Smooth muscle cell (in vitro differentiated cells): ENCODE measurements around the gene PRDM11. TPM values are rescaled to one million over a fixed set of nuclear protein-coding genes. Genes with fewer than 3 reads are reported as not detected.

ENCODE experiments used
- DNase-seq: peaks from one replicate; lab custom pipeline; 2025; ENCODE audit not compliant: unreplicated experiment; lab: John Stamatoyannopoulos, UW
- H2AFZ ChIP-seq: fragments of 200-600 bp; sonication (generic); 2 replicates; pipeline ENCODE4 v1.6.0; 2016; ENCODE audit warnings: antibody characterized with exemption, low read depth, mild to moderate bottlenecking
- H3F3A ChIP-seq: fragments of 200-600 bp; sonication (generic); 2 replicates; pipeline ENCODE4 v1.6.0; 2017; ENCODE audit warnings: antibody characterized with exemption, low read depth
- H3K27ac ChIP-seq: fragments of 200-600 bp; sonication (generic); 2 replicates; pipeline ENCODE4 v1.5.1; 2016; ENCODE audit warnings: low read depth, mild to moderate bottlenecking
- H3K27me3 ChIP-seq: fragments of 200-600 bp; sonication (generic); 2 replicates; pipeline ENCODE4 v1.6.1; 2016; ENCODE audit warnings: low read depth, mild to moderate bottlenecking
- H3K36me3 ChIP-seq: fragments of 200-600 bp; sonication (generic); 2 replicates; pipeline ENCODE4 v1.5.1; 2016; ENCODE audit warnings: low read depth
- H3K4me1 ChIP-seq: fragments of 200-600 bp; sonication (generic); 2 replicates; pipeline ENCODE4 v1.5.1; 2016; ENCODE audit warnings: low read depth
- H3K4me2 ChIP-seq: fragments of 200-600 bp; sonication (generic); 2 replicates; pipeline ENCODE4 v1.6.0; 2016; ENCODE audit warnings: mild to moderate bottlenecking
- H3K4me3 ChIP-seq: fragments of 200-600 bp; sonication (generic); 2 replicates; pipeline ENCODE4 v1.5.1; 2016; ENCODE audit warnings: mild to moderate bottlenecking
- H3K79me2 ChIP-seq: fragments of 200-600 bp; sonication (generic); 2 replicates; pipeline ENCODE4 v1.6.0; 2016; ENCODE audit warnings: low read depth, mild to moderate bottlenecking
- H3K9ac ChIP-seq: fragments of 200-600 bp; sonication (generic); 2 replicates; pipeline ENCODE4 v1.6.0; 2016; ENCODE audit warnings: low read depth
- H3K9me3 ChIP-seq: fragments of 200-600 bp; sonication (generic); replicated peaks from 2 replicates; pipeline ENCODE4 v1.5.1; 2016; ENCODE audit warnings: low read depth
- H4K20me1 ChIP-seq: fragments of 200-600 bp; sonication (generic); 2 replicates; pipeline ENCODE4 v1.6.0; 2016; ENCODE audit warnings: low read depth
- WGBS: methylation state at CpG from one replicate; pipeline ENCODE4 v1.1.7; 2016; ENCODE audit warnings: low lambda C conversion rate; 5-methylcytosine and 5-hydroxymethylcytosine counted together
- polyA plus RNA-seq: library from polyadenylated mRNA; unstranded; fragments of >200 nt; fragmentation: Nextera tagmentation; extraction: Ambion mirVana; gene quantifications from 2 replicates; pipeline ENCODE4 v1.2.1, GENCODE V29; 2016
- total RNA-seq: library from RNA; depleted of rRNA; stranded (reverse); fragments of >200 nt; gene quantifications from 2 replicates; pipeline ENCODE4 v1.2.3, GENCODE V29; 2014
- TF ChIP-seq, protein P1 (sequence below): fragments of 200-600 bp; sonication (generic); IDR thresholded peaks from 2 replicates; pipeline ENCODE4 v1.5.1; 2017; ENCODE audit warnings: borderline replicate concordance, mild to moderate bottlenecking, antibody characterized with exemption; ENCODE audit not compliant: insufficient read depth, poor library complexity, severe bottlenecking

The PRDM11 gene
- total and polyA plus RNA-seq, 2 experiments from 2014 or later: 5.8 to 6.6 TPM

DNA sequence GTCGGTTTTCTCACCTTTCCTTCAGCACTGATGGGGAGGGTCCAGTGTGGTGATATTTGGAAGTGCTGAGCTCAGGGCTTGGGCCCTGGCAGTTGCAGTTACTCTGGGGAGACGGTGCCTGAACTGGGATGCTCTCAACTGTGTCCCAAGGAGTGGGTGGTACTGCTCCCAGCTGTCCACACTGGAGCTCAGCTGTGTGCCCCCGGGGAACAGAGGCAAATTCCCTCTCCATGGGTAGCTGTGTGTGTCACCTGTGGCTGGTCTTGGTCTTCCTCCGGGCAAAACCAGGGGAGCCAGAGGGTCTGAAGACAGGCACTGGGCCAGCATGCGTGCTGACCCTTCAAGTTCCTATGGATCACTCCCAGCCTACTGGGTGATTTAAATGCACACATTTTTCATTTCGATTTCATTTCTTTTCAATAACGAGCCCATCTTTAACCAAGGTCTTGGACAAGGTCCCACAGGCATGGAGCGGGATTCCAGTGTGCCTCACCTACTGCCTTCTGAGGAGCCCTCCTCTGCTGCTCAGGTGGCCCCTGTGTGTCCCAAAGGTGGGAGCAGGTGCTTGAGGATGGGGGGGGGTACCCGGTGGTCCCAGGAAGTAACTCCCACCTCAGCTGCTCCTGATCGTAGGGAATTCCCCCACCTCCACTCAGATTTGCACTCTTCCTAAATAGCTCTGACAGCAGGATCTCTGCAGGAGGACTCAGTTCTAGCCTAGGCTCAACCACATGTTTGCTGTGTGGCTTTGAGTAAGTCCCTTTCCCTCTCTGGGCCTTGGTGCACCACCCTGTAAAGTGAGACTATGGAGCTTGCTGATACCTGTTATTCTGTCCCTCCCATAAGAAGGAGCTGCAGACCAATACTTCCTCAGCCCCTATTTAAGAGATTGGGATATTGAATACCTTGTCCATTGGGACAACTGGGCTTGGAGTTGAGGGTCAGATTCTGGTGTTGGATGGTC, 16.8 kb downstream of the PRDM11 start:
- Histone ChIP-seq H3F3A (no peaks in the 10 kb centered on the region), H3K27me3 (no peaks in the 10 kb centered on the region), H4K20me1 (peaks cover 65% of the 10 kb centered on the region), H3K36me3 (no peaks in the 10 kb centered on the region), H3K79me2 (peaks cover 4% of the 10 kb centered on the region), H3K9ac (no peak overlapping the region), H3K4me3 (no peak overlapping the region), H3K4me1 (peaks cover 12% of the 10 kb centered on the region), H3K9me3 (no peaks in the 10 kb centered on the region), H3K4me2 (no peak overlapping the region), H2AFZ (no peak overlapping the region), H3K27ac (no peak overlapping the region)
- no peak for DNase-seq
- TF ChIP-seq, protein P1, sequence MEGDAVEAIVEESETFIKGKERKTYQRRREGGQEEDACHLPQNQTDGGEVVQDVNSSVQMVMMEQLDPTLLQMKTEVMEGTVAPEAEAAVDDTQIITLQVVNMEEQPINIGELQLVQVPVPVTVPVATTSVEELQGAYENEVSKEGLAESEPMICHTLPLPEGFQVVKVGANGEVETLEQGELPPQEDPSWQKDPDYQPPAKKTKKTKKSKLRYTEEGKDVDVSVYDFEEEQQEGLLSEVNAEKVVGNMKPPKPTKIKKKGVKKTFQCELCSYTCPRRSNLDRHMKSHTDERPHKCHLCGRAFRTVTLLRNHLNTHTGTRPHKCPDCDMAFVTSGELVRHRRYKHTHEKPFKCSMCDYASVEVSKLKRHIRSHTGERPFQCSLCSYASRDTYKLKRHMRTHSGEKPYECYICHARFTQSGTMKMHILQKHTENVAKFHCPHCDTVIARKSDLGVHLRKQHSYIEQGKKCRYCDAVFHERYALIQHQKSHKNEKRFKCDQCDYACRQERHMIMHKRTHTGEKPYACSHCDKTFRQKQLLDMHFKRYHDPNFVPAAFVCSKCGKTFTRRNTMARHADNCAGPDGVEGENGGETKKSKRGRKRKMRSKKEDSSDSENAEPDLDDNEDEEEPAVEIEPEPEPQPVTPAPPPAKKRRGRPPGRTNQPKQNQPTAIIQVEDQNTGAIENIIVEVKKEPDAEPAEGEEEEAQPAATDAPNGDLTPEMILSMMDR: no peak
- WGBS: 96% methylated on average over 10 of the region's 10 CpGs

DNA sequence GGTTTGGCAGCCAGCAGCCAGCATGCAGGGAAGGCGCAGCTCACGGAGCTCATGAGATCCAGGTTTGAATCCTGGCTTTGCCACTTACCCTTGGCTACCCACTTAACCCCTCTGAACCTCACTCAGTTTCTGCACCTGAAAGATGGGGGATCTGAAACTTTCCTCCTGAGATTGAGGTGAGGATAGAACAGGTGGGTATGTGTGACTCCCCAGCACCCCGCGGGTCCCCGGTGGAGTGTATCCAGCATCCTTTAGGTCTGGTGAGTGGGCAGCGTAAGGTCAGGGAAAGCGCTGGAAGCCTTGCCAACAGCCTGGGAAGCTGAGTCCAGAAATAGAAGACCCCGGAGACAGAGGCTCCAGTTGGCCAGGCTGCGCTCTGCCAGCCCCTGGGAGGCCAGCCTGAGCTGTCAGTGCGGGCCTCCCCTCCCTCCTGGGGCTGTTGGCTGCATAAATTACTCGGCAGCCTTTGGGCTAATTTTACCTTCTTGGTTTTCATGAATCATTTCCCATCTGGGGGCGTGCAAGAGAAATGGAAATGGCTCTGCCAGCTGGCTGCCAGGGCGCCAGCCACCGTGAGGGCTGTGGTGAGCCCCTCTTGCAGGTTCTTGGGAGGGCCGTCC, 17.6 kb downstream of the PRDM11 start:
- TF ChIP-seq, protein P1: no peak
- Histone ChIP-seq H3K36me3 (no peaks in the 10 kb centered on the region), H3K9ac (no peak overlapping the region), H3K4me2 (no peak overlapping the region), H2AFZ (no peak overlapping the region), H4K20me1 (peaks cover 68% of the 10 kb centered on the region), H3K9me3 (no peaks in the 10 kb centered on the region), H3K4me3 (no peak overlapping the region), H3K4me1 (peaks cover 3% of the 10 kb centered on the region), H3K79me2 (peaks cover 4% of the 10 kb centered on the region), H3F3A (no peaks in the 10 kb centered on the region), H3K27me3 (no peaks in the 10 kb centered on the region), H3K27ac (no peak overlapping the region)
- DNase-seq: no peak
- WGBS: 88% methylated on average over 15 of the region's 15 CpGs

DNA sequence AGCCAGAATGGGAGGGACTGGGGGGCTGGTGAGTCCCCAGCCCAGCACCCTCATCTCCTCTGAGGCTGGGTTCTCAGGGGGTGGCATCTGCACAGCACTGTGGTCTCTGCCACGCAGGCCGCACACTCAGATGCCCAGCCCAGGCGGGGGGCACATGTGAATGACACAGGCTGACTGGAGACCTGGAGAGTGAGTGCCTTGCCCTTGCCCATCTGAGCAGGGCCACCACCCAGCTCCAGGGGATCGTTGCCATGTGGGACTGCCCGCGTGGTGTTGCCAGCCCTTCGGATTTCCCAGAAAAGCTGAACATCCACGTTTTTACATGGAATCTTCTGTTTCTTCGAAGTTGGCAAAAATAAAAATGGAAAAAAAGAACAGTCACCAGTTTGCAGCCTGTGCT, 18.9 kb downstream of the PRDM11 start:
- Histone ChIP-seq H2AFZ (no peak overlapping the region), H3K4me3 (no peak overlapping the region), H3K36me3 (no peaks in the 10 kb centered on the region), H3F3A (no peaks in the 10 kb centered on the region), H3K79me2 (peaks cover 2% of the 10 kb centered on the region), H3K4me1 (no peaks in the 10 kb centered on the region), H4K20me1 (peaks cover 64% of the 10 kb centered on the region), H3K4me2 (no peak overlapping the region), H3K9ac (no peak overlapping the region), H3K27ac (no peak overlapping the region), H3K9me3 (no peaks in the 10 kb centered on the region), H3K27me3 (no peaks in the 10 kb centered on the region)
- WGBS: 96% methylated on average over 9 of the region's 9 CpGs
- TF ChIP-seq, protein P1: no peak
- no peak for DNase-seq
